Measurements from ENCODE around the gene LYPLA2. TPM values are rescaled to one million over a fixed set of nuclear protein-coding genes. Genes with fewer than 3 reads are reported as not detected.
A peak's percentile ranks its signal among the peaks of the same experiment; 100 is the strongest.

The LYPLA2 gene
- total RNA-seq, 4 donors from 2014 or later: 4.6 to 33.5 (median 20.3) TPM

DNA sequence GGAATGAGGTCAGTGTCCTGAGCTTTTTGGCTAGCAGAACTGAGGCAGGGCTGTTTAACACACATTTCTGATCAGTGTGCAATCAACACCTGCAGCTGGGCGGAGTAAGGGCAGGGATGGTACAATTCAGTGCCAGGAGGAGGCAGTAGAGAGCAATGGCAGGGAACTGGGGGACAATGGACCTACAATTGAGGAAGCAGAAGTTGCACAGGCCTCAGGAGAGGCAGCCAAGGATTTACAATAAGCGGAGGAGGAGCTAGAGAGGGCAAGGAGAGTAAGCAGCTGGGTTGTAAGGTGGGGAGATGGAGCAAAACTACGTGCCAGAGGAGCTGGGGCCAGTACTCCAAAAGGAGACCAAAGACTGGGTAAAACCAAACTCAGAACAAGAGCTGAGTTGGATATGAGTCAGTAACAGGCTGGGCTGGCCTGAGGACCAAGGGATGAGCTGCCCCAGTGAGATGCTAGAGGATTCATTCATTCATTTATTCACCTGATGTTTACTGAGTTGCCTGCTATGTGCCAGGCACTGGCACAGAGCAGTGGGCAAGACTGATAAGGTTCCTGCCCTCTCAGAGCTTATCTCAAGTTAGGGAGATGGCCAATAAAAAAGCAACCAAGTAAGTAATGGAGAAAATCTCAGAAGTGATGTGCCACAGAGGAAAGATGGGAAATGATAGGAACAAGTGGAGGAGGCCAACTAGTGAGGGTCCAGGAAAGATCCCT is 20.0 kb downstream of the LYPLA2 start:
- intact Hi-C loops (cut with DNase I; ENCODE audit: low total_unique reads): no loop called here

DNA sequence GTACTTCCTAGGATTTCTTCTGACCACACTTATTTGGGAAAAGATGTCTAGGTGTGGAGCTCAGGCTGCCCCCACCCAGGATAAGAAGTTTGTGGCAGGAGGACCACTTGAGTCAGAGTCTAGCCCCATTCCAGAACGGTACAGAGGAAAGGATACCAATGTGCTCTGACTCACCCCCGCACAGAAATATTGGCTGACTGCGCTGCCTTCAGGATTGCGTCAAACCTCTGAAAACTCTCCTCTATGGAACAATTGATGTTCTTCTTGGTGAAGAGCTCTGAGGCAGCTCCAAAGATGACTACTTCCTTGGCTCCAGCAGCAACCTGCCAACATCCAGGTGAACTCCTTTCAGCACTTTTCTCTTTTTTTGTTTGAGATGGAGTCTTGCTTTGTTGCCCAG is 23.1 kb downstream of the LYPLA2 start:
- H3K27ac ChIP-seq: no peak overlapping the region

More for the DNA sequence above, 20.0 kb downstream of the LYPLA2 start:
- Histone ChIP-seq H3K27ac (no peak overlapping the region), H3K36me3 (no peaks in the 10 kb centered on the region), H3K9me3 (no peaks in the 10 kb centered on the region), H3K4me1 (no peaks in the 10 kb centered on the region), H3K4me3 (no peak overlapping the region), H3K27me3 (no peaks in the 10 kb centered on the region)
- DNase-seq: no peak
- no peak for TF ChIP-seq POLR2A (IDR thresholded peaks at IDR 0.05)
- TF ChIP-seq, protein P1, sequence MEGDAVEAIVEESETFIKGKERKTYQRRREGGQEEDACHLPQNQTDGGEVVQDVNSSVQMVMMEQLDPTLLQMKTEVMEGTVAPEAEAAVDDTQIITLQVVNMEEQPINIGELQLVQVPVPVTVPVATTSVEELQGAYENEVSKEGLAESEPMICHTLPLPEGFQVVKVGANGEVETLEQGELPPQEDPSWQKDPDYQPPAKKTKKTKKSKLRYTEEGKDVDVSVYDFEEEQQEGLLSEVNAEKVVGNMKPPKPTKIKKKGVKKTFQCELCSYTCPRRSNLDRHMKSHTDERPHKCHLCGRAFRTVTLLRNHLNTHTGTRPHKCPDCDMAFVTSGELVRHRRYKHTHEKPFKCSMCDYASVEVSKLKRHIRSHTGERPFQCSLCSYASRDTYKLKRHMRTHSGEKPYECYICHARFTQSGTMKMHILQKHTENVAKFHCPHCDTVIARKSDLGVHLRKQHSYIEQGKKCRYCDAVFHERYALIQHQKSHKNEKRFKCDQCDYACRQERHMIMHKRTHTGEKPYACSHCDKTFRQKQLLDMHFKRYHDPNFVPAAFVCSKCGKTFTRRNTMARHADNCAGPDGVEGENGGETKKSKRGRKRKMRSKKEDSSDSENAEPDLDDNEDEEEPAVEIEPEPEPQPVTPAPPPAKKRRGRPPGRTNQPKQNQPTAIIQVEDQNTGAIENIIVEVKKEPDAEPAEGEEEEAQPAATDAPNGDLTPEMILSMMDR (IDR thresholded peaks at IDR 0.05): peak; percentile 14 to 35 (median 23)

DNA sequence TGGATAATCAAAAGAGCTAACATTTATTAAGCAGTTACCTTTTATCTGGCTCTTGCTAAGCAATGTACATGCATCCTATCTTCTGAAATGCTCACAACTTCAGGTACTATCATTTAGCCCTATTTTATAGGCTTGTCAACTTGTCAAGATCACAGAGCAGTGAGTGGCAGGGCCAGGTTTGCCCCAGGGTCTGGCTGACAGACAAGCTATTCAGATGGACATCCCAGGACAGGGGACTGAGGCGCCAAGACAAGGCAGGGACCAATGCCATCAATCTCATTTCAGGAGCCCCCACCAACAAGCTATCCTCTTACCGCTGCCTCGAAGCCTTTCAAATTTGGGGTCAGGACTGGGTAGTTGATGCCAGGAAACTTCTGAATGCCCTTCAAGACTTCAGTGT is 25.4 kb downstream of the LYPLA2 start:
- H3K4me1 ChIP-seq: no peaks in the 10 kb centered on the region
- no peaks in the 10 kb centered on the region for H3K36me3 ChIP-seq
- no peaks in the 10 kb centered on the region for H3K27me3 ChIP-seq
- DNase-seq: no peak
- no peaks in the 10 kb centered on the region for H3K9me3 ChIP-seq
- intact Hi-C loops (cut with DNase I; ENCODE audit: low total_unique reads): no loop called here
- TF ChIP-seq POLR2A (IDR thresholded peaks at IDR 0.05): no peak
- TF ChIP-seq, protein P1 (IDR thresholded peaks at IDR 0.05): no peak
- no peak overlapping the region for H3K27ac ChIP-seq
- no peak overlapping the region for H3K4me3 ChIP-seq

More for the DNA sequence above, 23.1 kb downstream of the LYPLA2 start:
- intact Hi-C loops (cut with DNase I; ENCODE audit: low total_unique reads): no loop called here
- no peak for DNase-seq
- H3K9me3 ChIP-seq: no peaks in the 10 kb centered on the region
- H3K27me3 ChIP-seq: no peaks in the 10 kb centered on the region
- H3K4me1 ChIP-seq: no peaks in the 10 kb centered on the region
- H3K4me3 ChIP-seq: no peak overlapping the region
- TF ChIP-seq, protein P1 (IDR thresholded peaks at IDR 0.05): no peak
- no peak for TF ChIP-seq POLR2A (IDR thresholded peaks at IDR 0.05)
- H3K36me3 ChIP-seq: no peaks in the 10 kb centered on the region

DNA sequence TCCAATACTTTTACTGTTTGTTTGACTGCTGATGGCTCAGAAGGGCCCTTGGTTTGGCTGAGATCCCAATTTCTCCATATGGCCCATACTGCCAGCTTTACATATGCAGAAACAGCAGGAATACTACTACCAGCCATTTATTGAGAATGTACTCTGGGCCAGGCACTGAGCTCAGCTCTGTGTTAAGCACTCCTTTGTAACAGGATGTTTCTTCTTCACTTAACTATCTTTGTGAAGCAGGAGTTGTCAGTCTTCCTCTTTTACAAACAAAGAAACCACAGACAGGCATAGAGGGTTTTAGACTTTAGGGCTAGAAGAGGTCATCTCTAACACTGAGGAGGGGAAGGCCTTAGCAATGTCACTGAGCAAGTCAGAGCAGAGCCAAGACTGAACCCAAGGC is 26.0 kb downstream of the LYPLA2 start:
- H3K36me3 ChIP-seq: no peaks in the 10 kb centered on the region
- intact Hi-C loops (cut with DNase I; ENCODE audit: low total_unique reads): no loop called here

DNA sequence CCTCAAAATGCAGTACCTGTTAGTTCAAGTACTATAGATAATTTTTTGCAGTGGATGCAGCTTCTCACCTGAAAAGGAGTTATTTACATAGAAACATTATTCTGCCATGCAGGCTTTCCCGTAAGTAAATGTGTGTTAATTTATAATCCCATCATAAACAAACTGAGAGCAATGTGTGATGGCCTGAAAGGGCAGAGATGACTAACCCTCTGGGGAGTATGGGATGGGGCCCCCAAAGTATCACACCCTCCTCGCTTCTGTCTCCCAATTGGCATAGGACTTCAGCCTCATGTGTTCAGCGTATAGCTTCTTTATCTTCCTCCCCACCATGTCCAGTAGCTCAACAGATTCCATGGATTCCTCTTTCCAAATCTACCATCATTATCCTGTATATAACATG is 26.7 kb downstream of the LYPLA2 start:
- Histone ChIP-seq H3K36me3 (no peaks in the 10 kb centered on the region), H3K4me3 (no peak overlapping the region), H3K27ac (no peak overlapping the region), H3K9me3 (no peaks in the 10 kb centered on the region), H3K27me3 (no peaks in the 10 kb centered on the region), H3K4me1 (no peaks in the 10 kb centered on the region)
- intact Hi-C loops (cut with DNase I; ENCODE audit: low total_unique reads): no loop called here
- no peak for DNase-seq
- TF ChIP-seq, protein P1 (IDR thresholded peaks at IDR 0.05): no peak
- no peak for TF ChIP-seq POLR2A (IDR thresholded peaks at IDR 0.05)

More for the DNA sequence above, 26.0 kb downstream of the LYPLA2 start:
- Histone ChIP-seq H3K9me3 (no peaks in the 10 kb centered on the region), H3K27me3 (no peaks in the 10 kb centered on the region), H3K4me3 (no peak overlapping the region), H3K4me1 (no peaks in the 10 kb centered on the region), H3K27ac (no peak overlapping the region)
- no peak for TF ChIP-seq POLR2A (IDR thresholded peaks at IDR 0.05)
- TF ChIP-seq, protein P1 (IDR thresholded peaks at IDR 0.05): no peak
- DNase-seq: no peak
